GM20000 (cell line): ENCODE measurements around the gene NTF3.
"Not testable (repeated sequence)": the region's sequence is repeated elsewhere in the genome, so short reads cannot be mapped to it uniquely, and the experiment has no call there.

ENCODE experiments used
- DNase-seq: peaks from one replicate; pipeline ENCODE4 v3.0.0; 2012; ENCODE audit warnings: low spot score
- TF ChIP-seq, protein P1 (sequence below): IDR thresholded peaks from 2 replicates; pipeline ENCODE4 v1.5.1; 2012; ENCODE audit warnings: mild to moderate bottlenecking, control low read depth; ENCODE audit errors: extremely low read depth, missing control alignments

The NTF3 gene

DNA sequence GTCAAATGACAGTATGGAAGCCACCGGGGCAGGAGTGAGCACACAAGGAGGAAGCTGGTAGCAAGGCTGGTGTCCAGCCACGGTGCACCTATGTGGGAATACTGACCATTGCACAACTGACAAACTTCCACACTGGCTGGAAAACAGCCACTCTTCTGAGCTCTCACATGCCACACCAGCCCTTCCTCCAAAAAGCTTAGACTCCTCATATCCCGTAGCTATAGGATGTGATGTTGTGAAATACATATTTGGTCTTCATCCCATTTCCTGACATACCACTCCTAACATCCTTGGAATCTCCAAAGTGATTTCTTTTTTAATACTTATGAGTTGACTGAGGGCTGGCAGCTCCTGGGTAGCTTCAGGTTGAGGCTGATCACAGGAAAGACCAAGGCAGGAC is 103.6 kb downstream of the NTF3 start:
- no peak for DNase-seq
- TF ChIP-seq, protein P1, sequence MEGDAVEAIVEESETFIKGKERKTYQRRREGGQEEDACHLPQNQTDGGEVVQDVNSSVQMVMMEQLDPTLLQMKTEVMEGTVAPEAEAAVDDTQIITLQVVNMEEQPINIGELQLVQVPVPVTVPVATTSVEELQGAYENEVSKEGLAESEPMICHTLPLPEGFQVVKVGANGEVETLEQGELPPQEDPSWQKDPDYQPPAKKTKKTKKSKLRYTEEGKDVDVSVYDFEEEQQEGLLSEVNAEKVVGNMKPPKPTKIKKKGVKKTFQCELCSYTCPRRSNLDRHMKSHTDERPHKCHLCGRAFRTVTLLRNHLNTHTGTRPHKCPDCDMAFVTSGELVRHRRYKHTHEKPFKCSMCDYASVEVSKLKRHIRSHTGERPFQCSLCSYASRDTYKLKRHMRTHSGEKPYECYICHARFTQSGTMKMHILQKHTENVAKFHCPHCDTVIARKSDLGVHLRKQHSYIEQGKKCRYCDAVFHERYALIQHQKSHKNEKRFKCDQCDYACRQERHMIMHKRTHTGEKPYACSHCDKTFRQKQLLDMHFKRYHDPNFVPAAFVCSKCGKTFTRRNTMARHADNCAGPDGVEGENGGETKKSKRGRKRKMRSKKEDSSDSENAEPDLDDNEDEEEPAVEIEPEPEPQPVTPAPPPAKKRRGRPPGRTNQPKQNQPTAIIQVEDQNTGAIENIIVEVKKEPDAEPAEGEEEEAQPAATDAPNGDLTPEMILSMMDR = no peak

DNA sequence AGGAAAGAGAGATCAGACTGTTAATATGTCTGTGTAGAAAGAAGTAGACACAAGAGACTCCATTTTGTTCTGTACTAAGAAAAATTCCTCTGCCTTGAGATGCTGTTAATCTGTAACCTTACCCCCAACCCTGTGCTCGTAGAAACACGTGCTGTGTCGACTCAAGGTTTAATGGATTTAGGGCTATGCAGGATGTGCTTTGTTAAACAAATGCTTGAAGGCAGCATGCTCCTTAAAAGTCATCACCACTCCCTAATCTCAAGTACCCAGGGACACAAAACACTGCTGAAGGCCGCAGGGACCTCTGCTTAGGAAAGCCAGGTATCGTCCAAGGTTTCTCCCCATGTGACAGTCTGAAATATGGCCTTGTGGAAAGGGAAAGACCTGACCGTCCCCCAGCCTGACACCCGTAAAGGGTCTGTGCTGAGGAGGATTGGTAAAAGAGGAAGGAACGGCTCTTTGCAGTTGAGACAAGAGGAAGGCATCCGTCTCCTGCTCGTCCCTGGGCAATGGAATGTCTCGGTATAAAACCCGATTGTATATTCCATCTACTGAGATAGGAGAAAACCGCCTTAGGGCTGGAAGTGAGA is 105.2 kb downstream of the NTF3 start:
- not testable (repeated sequence) for DNase-seq

DNA sequence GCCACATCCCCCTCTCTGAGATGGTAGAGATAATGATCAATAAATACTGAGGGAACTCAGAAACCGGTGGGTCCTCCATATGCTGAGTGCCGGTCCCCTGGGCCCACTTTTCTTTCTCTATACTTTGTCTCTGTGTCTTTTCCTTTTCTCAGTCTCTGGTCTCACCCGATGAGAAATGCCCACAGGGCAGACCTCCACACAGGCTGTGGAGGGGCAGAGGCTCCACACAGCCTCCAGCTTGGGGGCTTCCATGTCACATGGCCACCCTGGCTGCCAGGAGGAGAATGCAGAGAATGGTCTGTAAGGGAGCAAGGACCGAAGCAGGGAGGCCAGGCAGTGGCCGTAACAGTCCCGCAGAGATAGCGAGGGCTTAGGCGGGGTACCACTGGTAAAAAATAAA is 105.9 kb downstream of the NTF3 start:
- TF ChIP-seq, protein P1 = no peak

More for the DNA sequence above, 105.9 kb downstream of the NTF3 start:
- DNase-seq = no peak
